HG02759 (cell line): ENCODE results near the gene LMOD3.

ENCODE experiments used
- ATAC-seq: cut with Tn5 transposase; IDR thresholded peaks from one replicate; pipeline ENCODE4 v1.9.1; 2021; ENCODE audit warnings: mild to moderate bottlenecking, moderate library complexity; ENCODE audit not compliant: unreplicated experiment

The LMOD3 gene

DNA sequence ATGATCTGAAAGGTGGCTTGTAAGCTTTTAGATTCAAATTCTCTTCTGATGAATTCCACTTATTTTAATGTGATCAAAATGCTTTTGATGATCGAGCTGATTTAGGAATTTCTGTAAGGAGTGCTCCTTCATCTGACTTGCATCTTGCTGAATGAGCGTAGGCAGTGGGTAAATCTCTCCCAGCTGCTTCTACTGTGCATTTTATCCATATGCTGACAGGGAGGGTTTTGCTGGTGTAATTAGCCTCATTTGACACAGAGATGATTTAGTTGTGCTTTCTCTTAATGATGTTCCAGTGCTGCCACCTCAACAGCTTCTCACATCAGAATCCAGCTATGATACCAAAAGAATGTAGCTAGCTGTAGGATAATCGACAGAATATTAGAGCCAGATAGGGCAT, 3.8 kb upstream of the LMOD3 start:
- ATAC-seq, result no peak

DNA sequence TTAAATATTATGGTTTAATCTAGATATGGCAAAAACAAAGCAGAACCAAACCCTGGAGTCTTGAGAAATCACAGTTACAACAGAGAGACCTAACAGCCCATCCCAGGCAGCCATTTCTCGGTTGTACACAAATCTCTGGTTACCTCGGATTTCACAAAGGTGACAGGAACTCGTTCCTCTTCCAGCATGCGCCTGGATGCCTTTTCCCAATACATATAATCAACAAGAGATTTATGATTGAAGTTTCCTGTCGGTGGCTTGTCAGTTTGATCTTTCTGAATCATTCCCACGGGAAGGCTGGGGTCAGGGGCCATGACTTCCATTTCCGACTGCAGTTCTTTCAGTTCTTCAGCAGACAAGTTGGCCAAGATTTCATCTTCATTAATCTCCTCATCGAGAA, 445 bp downstream of the LMOD3 start:
- ATAC-seq, result no peak

DNA sequence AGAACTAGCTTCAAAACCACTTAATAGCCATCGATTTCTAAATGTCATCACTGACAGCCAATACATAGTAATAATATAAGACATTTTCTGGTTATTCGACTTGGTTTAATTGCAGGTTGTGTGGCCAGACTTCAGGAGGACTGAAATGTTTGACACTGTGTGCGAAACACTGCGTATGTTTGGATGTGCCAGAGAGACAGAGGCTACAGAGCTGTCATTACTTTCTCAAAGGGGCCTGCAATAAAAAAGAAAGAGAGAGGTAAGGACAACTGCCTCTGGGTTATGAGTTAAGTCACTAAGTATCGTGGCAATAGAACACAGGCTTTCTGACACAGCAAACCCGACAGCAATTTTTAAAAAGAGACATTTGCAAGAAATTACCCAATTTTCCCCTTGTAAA, 882 bp downstream of the LMOD3 start:
- no peak for ATAC-seq

- peak; percentile 94 for ATAC-seq
Measured at GRCh38 chr3:69120879-69121464, 1.4 kb downstream of the LMOD3 start.

GRCh38 chr3:69119681-69120080, 2.7 kb downstream of the LMOD3 start:
- no peak for ATAC-seq

DNA sequence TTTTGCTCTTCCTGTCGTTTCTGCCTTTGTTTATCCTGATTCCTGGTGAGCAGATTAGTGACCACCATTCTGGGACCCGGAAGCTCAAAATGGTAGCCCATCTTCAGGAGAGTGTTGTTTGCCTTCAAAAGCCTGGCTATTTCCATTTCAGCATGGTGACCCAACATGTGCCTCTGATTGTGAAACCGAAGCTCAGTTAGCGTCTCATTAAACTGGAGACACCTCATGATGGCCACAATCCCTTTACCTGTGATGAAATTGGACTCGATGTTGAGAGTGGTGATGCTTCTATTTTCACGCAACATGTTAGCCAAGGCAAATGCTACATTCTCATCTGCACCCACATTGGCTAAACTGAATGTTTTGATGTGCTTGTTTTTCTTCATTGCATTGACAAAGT, 3.3 kb downstream of the LMOD3 start:
- ATAC-seq, result no peak

DNA sequence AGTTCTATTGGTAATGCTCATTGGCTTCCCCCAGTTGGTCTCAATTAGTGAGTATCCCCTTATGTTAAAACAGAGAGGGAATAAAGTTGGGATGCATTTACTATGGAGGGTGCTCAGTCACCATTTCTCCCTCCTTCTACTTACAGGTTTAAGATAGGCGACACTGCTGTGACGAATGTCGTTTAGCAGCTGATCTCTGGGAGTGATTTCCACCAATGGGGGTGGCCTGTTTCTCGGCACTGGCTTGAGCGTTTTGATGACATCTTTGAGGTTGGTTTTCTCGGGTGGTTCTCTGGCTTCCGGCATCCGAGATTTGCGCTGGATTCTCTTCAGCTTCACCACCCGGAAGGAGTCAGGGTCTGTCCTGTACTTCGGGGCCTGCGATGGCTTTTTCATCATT, 3.8 kb downstream of the LMOD3 start:
- no peak for ATAC-seq

DNA sequence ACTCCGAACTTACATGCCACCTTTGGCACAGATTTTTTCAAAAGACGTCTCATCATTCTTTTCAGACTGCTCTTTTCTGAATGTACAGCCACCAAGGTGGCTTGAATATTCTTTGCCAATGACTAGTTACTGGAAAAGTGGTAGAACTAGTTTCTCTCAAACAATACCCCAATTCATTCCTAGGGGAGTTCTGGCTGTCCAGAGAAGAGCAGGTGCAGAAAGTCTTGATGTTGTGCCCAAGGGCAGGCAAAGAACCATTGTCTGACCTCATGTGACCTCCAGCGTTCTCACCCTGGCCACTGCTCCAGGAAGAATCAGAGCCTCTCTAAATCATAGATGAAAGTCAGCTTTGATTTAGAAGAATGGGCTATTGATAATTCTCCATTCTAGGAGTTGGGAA, 5.5 kb downstream of the LMOD3 start:
- ATAC-seq, result no peak

DNA sequence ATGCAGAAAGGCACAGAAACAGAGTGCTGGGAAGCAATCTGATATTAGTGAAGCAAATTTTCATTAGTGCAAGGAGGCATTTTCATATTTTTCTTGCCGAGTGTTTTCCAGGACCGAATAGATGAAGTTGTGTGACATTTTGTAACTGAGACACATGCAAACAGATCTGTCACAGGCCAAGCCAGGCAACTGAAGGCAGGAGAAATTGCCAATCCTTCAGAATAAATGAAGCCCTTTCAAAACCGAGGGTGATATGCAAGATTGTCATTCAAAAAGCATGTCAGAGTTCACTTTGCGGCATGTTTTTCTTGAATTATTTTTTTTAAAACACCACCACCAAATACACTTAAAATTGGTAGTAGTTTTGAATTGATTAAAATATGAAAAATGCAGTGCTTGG, 6.2 kb downstream of the LMOD3 start:
- no peak for ATAC-seq

- no peak for ATAC-seq
Measured at GRCh38 chr3:69115731-69116130, 6.7 kb downstream of the LMOD3 start.

DNA sequence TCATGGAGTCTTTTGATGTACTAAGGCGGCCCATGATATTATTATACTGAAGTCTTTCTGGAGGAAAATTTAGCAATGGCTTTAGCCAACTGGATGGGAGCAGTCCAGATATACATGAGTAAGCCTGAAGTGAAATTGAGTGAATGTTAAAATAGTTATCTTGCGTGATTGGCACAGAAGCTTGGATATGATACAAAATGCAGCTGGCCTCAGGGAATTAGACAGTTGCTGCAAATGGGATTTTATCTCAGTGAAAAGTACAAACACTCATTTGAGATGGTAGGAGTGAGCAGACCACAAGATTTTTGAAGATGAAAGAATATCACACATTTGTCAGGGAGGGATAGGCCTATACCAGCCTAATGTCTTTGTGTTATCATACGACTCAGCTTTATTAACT, 8.9 kb downstream of the LMOD3 start:
- ATAC-seq, result no peak

DNA sequence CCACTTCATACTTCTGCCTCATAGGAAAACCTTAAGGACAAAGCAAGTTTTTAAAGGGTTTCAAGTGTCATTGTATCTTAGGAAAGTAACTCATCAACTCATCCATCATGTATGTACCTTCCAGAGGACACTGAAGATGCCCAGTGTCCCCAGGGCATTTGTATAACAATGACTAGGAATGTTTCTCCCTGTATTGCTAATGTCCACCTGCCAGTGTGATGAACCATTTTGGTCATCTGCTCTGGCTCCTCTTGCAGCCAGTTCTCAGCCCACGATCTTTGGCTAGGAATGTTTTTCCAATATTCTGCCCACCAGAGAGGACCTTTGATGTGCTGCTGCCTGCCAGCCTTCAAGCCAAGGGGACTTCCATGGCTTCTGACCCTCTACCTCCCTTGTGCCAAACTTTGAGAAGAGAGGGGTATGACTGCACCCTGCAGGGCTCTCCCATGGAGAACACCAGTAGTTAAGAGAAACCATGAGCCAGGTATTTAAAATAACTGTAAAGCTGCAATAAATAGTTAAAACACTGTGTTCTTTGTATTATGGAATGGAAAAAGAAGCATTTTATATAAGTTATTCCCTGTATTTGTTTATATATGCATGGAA, 11.4 kb downstream of the LMOD3 start:
- ATAC-seq, result peak; percentile 43

- ATAC-seq, result no peak
Measured at GRCh38 chr3:69108811-69109210, 13.6 kb downstream of the LMOD3 start.

GRCh38 chr3:69107841-69108240, 14.6 kb downstream of the LMOD3 start:
- no peak for ATAC-seq

- no peak for ATAC-seq
Measured at GRCh38 chr3:69105320-69105719, 17.1 kb downstream of the LMOD3 start.

- no peak for ATAC-seq
Measured at GRCh38 chr3:69104586-69104985, 17.8 kb downstream of the LMOD3 start.

- no peak for ATAC-seq
Measured at GRCh38 chr3:69103123-69103522, 19.3 kb downstream of the LMOD3 start.

DNA sequence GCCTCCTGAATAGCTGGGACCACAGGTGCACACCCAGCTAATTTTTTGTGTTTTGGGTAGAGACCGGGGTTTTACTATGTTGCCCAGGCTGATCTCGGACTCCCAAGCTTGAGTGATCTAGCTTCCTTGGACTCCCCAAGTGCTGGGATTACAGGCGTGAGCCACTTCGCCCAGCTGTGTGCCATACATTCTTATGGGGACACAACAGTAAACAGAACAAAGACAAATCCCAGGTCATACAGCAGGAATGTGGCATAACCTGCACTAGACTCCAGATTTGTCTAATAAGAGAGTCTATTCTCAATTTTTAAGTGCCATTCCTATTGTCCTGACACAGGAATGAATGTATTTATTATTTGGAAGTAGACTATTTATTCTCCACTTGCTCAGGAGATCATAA, 20.0 kb downstream of the LMOD3 start:
- no peak for ATAC-seq

GRCh38 chr3:69099576-69099975, 22.8 kb downstream of the LMOD3 start:
- ATAC-seq, result no peak

DNA sequence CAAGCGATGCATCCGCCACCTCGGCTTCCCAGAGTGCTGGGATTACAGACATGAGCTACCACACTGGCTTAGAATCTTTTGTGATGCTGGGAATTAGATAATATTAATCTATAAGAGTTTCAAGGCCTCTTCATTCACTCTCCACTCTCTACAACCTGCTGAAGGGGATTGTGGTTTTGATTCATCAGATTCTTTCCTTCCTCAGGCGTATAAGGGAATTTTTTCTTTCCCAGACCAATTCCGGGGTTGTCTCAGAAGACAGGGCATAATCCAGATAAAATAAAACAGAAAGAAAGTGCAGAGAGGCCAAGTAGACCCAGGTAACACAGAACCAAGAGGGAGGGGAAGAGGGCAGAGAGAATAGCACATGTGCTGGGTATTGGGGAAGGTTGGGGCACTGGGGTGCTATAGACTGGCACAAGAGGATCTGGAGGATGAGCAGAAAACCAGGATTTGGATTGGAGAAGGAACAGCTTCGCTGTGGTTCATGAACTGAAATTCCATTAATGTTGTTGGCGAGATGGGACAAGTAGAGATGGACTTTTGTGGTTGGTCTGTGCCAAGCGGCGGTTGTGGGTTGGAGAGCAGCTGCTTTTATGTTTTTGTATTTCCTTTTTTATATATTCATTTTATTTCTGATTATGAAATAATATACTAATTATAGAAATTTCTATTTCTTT, 24.8 kb downstream of the LMOD3 start:
- no peak for ATAC-seq

- ATAC-seq, result no peak
Measured at GRCh38 chr3:69096299-69096698, 26.1 kb downstream of the LMOD3 start.

DNA sequence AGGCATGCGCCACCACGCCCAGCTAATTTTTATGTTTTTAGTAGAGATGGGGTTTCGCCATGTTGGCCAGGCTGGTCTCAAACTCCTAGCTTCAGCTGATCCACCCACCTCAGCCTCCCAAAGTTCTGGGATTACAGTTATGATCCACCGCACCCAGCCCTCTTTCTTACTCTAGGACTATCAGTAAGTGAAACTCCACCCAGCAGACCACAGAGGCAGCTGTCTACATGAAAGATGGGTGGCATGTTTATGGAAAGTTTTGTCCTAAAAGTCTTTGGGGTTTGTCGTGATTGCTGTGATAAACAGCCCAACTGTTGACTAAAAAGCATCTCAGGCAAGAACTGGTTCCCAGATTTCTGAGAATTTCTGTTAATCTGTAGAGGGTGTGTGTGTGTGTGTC, 26.8 kb downstream of the LMOD3 start:
- ATAC-seq, result no peak
